ENCODE data around the gene SEC63.
A peak's percentile ranks its signal among the peaks of the same experiment; 100 is the strongest.
"Not testable (repeated sequence)": the region's sequence is repeated elsewhere in the genome, so short reads cannot be mapped to it uniquely, and the experiment has no call there.

The SEC63 gene

GRCh38 chr6:107972413-107973096 is 14.5 kb upstream of the SEC63 start:
- no peak for TF ChIP-seq Cebpa-rat (IDR thresholded peaks at IDR 0.05)
- Histone ChIP-seq H3K36me3 (no peaks in the 10 kb centered on the region), H3K4me3 (no peak overlapping the region), H3K9ac (no peak overlapping the region), H3K27me3 (no peaks in the 10 kb centered on the region), H3K4me1 (no peaks in the 10 kb centered on the region), H3K9me3 (no peaks in the 10 kb centered on the region), H3K27ac (no peak overlapping the region), H3K4me2 (no peak overlapping the region), H4K20me1 (no peaks in the 10 kb centered on the region)

- no peaks in the 10 kb centered on the region for H3K9me3 ChIP-seq
- no peak overlapping the region for H3K9ac ChIP-seq
- no peak for TF ChIP-seq Cebpa-rat (IDR thresholded peaks at IDR 0.05)
- H3K4me1 ChIP-seq, result no peaks in the 10 kb centered on the region
- no peaks in the 10 kb centered on the region for H3K36me3 ChIP-seq
- H4K20me1 ChIP-seq, result no peaks in the 10 kb centered on the region
- H3K4me2 ChIP-seq, result no peak overlapping the region
- no peak overlapping the region for H3K4me3 ChIP-seq
- H3K27me3 ChIP-seq, result no peaks in the 10 kb centered on the region
- H3K27ac ChIP-seq, result no peak overlapping the region
Measured at GRCh38 chr6:107971181-107971580, 13.2 kb upstream of the SEC63 start.

GRCh38 chr6:107970255-107970654 is 12.2 kb upstream of the SEC63 start:
- Histone ChIP-seq H3K9me3 (no peaks in the 10 kb centered on the region), H3K9ac (no peak overlapping the region), H4K20me1 (no peaks in the 10 kb centered on the region), H3K4me3 (no peak overlapping the region), H3K36me3 (no peaks in the 10 kb centered on the region), H3K4me1 (no peaks in the 10 kb centered on the region), H3K4me2 (no peak overlapping the region), H3K27me3 (no peaks in the 10 kb centered on the region), H3K27ac (no peak overlapping the region)
- no peak for TF ChIP-seq Cebpa-rat (IDR thresholded peaks at IDR 0.05)

GRCh38 chr6:107968081-107968480 is 10.1 kb upstream of the SEC63 start:
- no peaks in the 10 kb centered on the region for H3K36me3 ChIP-seq

GRCh38 chr6:107965746-107966145 is 7.7 kb upstream of the SEC63 start:
- Histone ChIP-seq H3K27ac (no peak overlapping the region), H3K27me3 (no peaks in the 10 kb centered on the region), H4K20me1 (no peaks in the 10 kb centered on the region), H3K9ac (no peak overlapping the region), H3K4me3 (no peak overlapping the region), H3K9me3 (no peaks in the 10 kb centered on the region), H3K4me1 (no peaks in the 10 kb centered on the region), H3K36me3 (no peaks in the 10 kb centered on the region), H3K4me2 (no peak overlapping the region)
- no peak for TF ChIP-seq Cebpa-rat (IDR thresholded peaks at IDR 0.05)

More at GRCh38 chr6:107968081-107968480, 10.1 kb upstream of the SEC63 start:
- Histone ChIP-seq H3K9me3 (no peaks in the 10 kb centered on the region), H3K27ac (no peak overlapping the region), H3K4me2 (no peak overlapping the region), H4K20me1 (no peaks in the 10 kb centered on the region), H3K9ac (no peak overlapping the region), H3K4me3 (no peak overlapping the region), H3K4me1 (no peaks in the 10 kb centered on the region), H3K27me3 (no peaks in the 10 kb centered on the region)
- no peak for TF ChIP-seq Cebpa-rat (IDR thresholded peaks at IDR 0.05)

GRCh38 chr6:107962723-107963122 is 4.7 kb upstream of the SEC63 start:
- H4K20me1 ChIP-seq, result no peaks in the 10 kb centered on the region
- H3K9ac ChIP-seq, result no peak overlapping the region
- no peak overlapping the region for H3K27ac ChIP-seq
- TF ChIP-seq Cebpa-rat (IDR thresholded peaks at IDR 0.05), result no peak
- no peak overlapping the region for H3K4me2 ChIP-seq
- no peaks in the 10 kb centered on the region for H3K27me3 ChIP-seq
- no peak overlapping the region for H3K4me3 ChIP-seq
- peaks cover 13% of the 10 kb centered on the region for H3K4me1 ChIP-seq
- H3K36me3 ChIP-seq, result no peaks in the 10 kb centered on the region
- no peaks in the 10 kb centered on the region for H3K9me3 ChIP-seq

GRCh38 chr6:107959392-107959791 is 1.4 kb upstream of the SEC63 start:
- Histone ChIP-seq H3K27me3 (no peaks in the 10 kb centered on the region), H3K9me3 (no peaks in the 10 kb centered on the region; the same call in 1 of the 2 replicates), H4K20me1 (peaks cover 24% of the 10 kb centered on the region), H3K4me2 (peak overlapping the region; percentile 86), H3K27ac (no peak overlapping the region), H3K4me1 (peaks cover 29% of the 10 kb centered on the region), H3K4me3 (no peak overlapping the region), H3K36me3 (peaks cover 12% of the 10 kb centered on the region), H3K9ac (no peak overlapping the region)
- no peak for TF ChIP-seq Cebpa-rat (IDR thresholded peaks at IDR 0.05)

GRCh38 chr6:107958689-107959362 is 818 bp upstream of the SEC63 start:
- peaks cover 14% of the 10 kb centered on the region for H3K36me3 ChIP-seq
- H3K27me3 ChIP-seq, H3K9me3 ChIP-seq: not testable (repeated sequence)
- H3K9ac ChIP-seq, result peak overlapping the region; percentile 74; the same call in 1 of the 2 replicates
- H3K4me1 ChIP-seq, result peaks cover 29% of the 10 kb centered on the region
- H3K27ac ChIP-seq, result 0 out of 2 replicates have a peak overlapping the region, but pooled peaks have one; percentile 47
- H3K4me3 ChIP-seq, result peak overlapping the region; percentile 98
- H4K20me1 ChIP-seq, result peaks cover 26% of the 10 kb centered on the region
- peak overlapping the region; percentile 86 for H3K4me2 ChIP-seq

- TF ChIP-seq Cebpa-rat (IDR thresholded peaks at IDR 0.05), result no peak
- Histone ChIP-seq H3K4me3 (peak overlapping the region; percentile 98), H3K27me3 (no peaks in the 10 kb centered on the region), H4K20me1 (peaks cover 36% of the 10 kb centered on the region), H3K4me2 (peak overlapping the region; percentile 73), H3K4me1 (peaks cover 37% of the 10 kb centered on the region), H3K27ac (peak overlapping the region; percentile 99), H3K9me3 (peaks cover 9% of the 10 kb centered on the region), H3K36me3 (peaks cover 23% of the 10 kb centered on the region), H3K9ac (peak overlapping the region; percentile 99)
Measured at GRCh38 chr6:107957308-107957908, 600 bp downstream of the SEC63 start.

Data from BLaER1 (cell line).